WERI-Rb-1 (cell line): ENCODE measurements around the gene THRB.

Experiments used
- DNase-seq: peaks from one replicate; pipeline ENCODE4 v3.0.0-alpha.2; 2020
- H3K27ac ChIP-seq: fragments of 250-450 bp; sonication (Bioruptor Pico); 2 replicates; pipeline ENCODE4 v1.5.1; 2020; ENCODE audit warnings: mild to moderate bottlenecking, moderate library complexity
- H3K27me3 ChIP-seq: fragments of 250-450 bp; sonication (Bioruptor Pico); 2 replicates; pipeline ENCODE4 v1.5.1; 2021; ENCODE audit warnings: mild to moderate bottlenecking, low read depth, moderate library complexity; ENCODE audit not compliant: insufficient read depth, severe bottlenecking
- H3K36me3 ChIP-seq: fragments of 250-450 bp; sonication (Bioruptor Pico); 2 replicates; pipeline ENCODE4 v1.5.1; 2020; ENCODE audit warnings: mild to moderate bottlenecking, moderate library complexity
- H3K4me3 ChIP-seq: 2 replicates; pipeline ENCODE4 v1.5.1; 2011; ENCODE audit warnings: low read depth, mild to moderate bottlenecking, control low read depth, low read length
- H3K9me3 ChIP-seq: fragments of 250-450 bp; sonication (Bioruptor Pico); 2 replicates; pipeline ENCODE4 v1.5.1; 2021; ENCODE audit warnings: mild to moderate bottlenecking, moderate library complexity; ENCODE audit not compliant: severe bottlenecking
- CTCF ChIP-seq: IDR thresholded peaks from 2 replicates; pipeline ENCODE4 v1.5.1; 2011; ENCODE audit warnings: low read depth, mild to moderate bottlenecking, control low read depth, inconsistent platforms, low read length

The THRB gene

GRCh38 chr3:24290596-24290995 is 204.1 kb downstream of the THRB start:
- H3K36me3 ChIP-seq = no peaks in the 10 kb centered on the region
- H3K27me3 ChIP-seq = no peaks in the 10 kb centered on the region
- no peak for TF ChIP-seq CTCF
- no peak for DNase-seq
- no peak overlapping the region for H3K4me3 ChIP-seq
- no peaks in the 10 kb centered on the region for H3K9me3 ChIP-seq
- no peak overlapping the region for H3K27ac ChIP-seq

DNA sequence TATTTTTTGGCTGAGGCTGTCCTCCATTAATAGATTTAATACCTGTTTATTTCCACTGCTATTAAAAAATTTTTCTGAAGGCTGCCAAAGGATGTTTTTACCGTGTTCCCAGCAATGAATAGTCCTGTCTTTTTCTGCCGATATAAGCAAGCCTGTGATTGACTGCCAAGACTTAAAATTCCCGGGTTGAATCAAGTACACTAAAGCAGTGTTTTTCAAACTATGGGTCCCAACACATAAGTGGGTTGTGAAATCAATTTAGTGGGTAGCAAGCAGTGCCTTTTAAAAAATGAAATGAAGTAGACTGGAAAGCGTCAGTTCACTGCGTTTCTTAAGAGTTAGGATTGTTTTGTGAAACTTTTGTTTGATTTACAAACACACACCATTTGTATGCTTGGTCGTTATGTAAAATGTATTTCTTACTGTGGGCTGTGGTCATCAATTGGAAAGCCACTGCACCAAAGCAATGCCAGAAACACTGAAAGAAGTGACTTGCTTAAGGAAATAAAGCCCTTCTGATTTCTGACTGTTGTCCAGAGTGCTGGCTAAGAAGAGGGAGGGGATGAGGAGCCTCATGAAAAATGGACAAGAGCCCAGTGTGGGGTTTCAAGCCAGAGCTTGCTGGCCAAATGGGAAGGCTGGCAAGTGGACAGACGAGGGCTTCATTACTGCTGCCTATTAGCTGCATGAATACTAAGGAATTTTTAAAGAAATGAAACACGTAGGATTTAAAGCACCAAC is 206.0 kb downstream of the THRB start:
- TF ChIP-seq CTCF = no peak
- Histone ChIP-seq H3K9me3 (no peaks in the 10 kb centered on the region), H3K27me3 (no peaks in the 10 kb centered on the region), H3K36me3 (no peaks in the 10 kb centered on the region), H3K27ac (no peak overlapping the region), H3K4me3 (no peak overlapping the region)
- no peak for DNase-seq

- H3K27me3 ChIP-seq = no peaks in the 10 kb centered on the region
- H3K9me3 ChIP-seq = no peaks in the 10 kb centered on the region
- H3K27ac ChIP-seq = no peak overlapping the region
- no peak for DNase-seq
- no peak overlapping the region for H3K4me3 ChIP-seq
- H3K36me3 ChIP-seq = no peaks in the 10 kb centered on the region
- no peak for TF ChIP-seq CTCF
These were observed 206.7 kb downstream of the THRB start for GRCh38 chr3:24287755-24288450.

DNA sequence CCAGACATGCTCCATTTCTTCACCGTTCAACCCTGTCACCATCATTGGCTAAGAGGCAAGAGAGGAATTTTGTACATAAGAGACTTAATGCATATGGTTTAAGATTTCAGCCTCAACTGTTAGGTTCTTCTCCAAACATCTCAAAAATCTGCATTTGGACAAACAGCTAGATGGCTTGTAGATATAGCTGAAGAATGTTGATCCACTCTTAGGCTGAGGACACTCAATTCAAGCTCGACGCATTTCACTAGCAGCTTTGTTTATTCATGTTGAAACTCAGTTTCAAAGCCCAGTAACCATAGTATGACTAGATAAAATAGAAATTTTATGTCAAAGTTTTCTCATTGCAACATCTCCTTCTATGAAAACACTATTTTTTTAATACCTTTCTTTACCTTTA is 208.2 kb downstream of the THRB start:
- no peak for DNase-seq
- no peak overlapping the region for H3K4me3 ChIP-seq
- no peaks in the 10 kb centered on the region for H3K27me3 ChIP-seq
- H3K36me3 ChIP-seq = no peaks in the 10 kb centered on the region
- TF ChIP-seq CTCF = no peak
- no peaks in the 10 kb centered on the region for H3K9me3 ChIP-seq
- no peak overlapping the region for H3K27ac ChIP-seq

- no peaks in the 10 kb centered on the region for H3K36me3 ChIP-seq
- H3K27ac ChIP-seq = no peak overlapping the region
- no peak for DNase-seq
- no peak for TF ChIP-seq CTCF
- no peaks in the 10 kb centered on the region for H3K27me3 ChIP-seq
- H3K4me3 ChIP-seq = no peak overlapping the region
- no peaks in the 10 kb centered on the region for H3K9me3 ChIP-seq
These were observed 216.1 kb downstream of the THRB start for GRCh38 chr3:24278543-24278942.

DNA sequence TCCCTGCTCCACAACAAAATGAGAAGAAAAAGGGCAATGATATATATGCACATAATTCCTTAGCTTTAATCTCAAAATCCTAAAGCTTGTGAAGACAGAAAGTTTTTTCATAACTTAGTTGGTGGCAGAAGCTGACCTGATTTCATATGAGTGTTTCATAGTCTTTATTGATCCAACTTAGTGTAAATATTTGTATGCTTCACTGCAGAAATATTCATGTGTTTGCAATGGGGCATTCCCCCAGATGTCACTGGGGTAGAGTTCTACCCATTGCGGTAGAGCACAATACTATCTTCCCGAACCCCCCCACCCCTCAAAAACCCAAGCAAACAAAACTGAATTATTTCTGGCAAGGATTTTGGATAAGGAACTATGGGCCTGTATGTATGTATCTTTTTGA is 221.2 kb downstream of the THRB start:
- no peak for DNase-seq
- Histone ChIP-seq H3K9me3 (no peaks in the 10 kb centered on the region), H3K4me3 (no peak overlapping the region), H3K36me3 (no peaks in the 10 kb centered on the region), H3K27me3 (no peaks in the 10 kb centered on the region), H3K27ac (no peak overlapping the region)
- no peak for TF ChIP-seq CTCF
